AG04449 (cell line): ENCODE data around the gene OR2M4.

Source experiments
- CTCF ChIA-PET: fragments of 350-600 bp; formaldehyde crosslinking; extraction: SDS; loops from one replicate; lab custom pipeline; 2021; ENCODE audit warnings: antibody characterized with exemption; lab: Yijun Ruan, JAX
- POLR2A ChIA-PET: fragments of 400-600, 350-600 bp; formaldehyde crosslinking; extraction: SDS; loops from one replicate; lab custom pipeline; 2020; ENCODE audit warnings: antibody characterized with exemption, inconsistent platforms; lab: Yijun Ruan, JAX
- DNase-seq: peaks from one replicate; pipeline ENCODE4 v3.0.0-alpha.2; 2010; ENCODE audit warnings: low read depth, low spot score
- H3K4me3 ChIP-seq: 2 replicates; pipeline ENCODE4 v1.5.1; 2011; ENCODE audit warnings: low read depth, mild to moderate bottlenecking, control low read depth, low read length
- CTCF ChIP-seq: IDR thresholded peaks from one replicate; pipeline ENCODE4 v1.5.1; 2011; ENCODE audit warnings: mild to moderate bottlenecking, moderate library complexity, low read length, control low read depth, inconsistent platforms; ENCODE audit not compliant: insufficient read depth; ENCODE audit errors: missing control alignments

Gene OR2M4

GRCh38 chr1:248231117-248231516 is at the start of gene OR2M4:
Gene OR2M4, plus strand, starts transcription at chr1:248231417. Its CDS starts 7,512 bp downstream, at chr1:248238929.
- ChIA-PET CTCF (no interaction called here), POLR2A (no interaction called here)
- TF ChIP-seq CTCF = no peak
- no peak for DNase-seq
- no peak within 1 kb of the TSS for H3K4me3 ChIP-seq

- H3K4me3 ChIP-seq = no peak overlapping the region
- TF ChIP-seq CTCF = no peak
- CTCF ChIA-PET = no interaction called here
- no peak for DNase-seq
- POLR2A ChIA-PET = no interaction called here
Measured at GRCh38 chr1:248183996-248184395, 47.2 kb upstream of the OR2M4 start.

- ChIA-PET POLR2A (no interaction called here), CTCF (no interaction called here)
- no peak overlapping the region for H3K4me3 ChIP-seq
- TF ChIP-seq CTCF = no peak
- DNase-seq = no peak
Measured at GRCh38 chr1:248187363-248187762, 43.9 kb upstream of the OR2M4 start.

GRCh38 chr1:248189026-248189425 is 42.2 kb upstream of the OR2M4 start:
- TF ChIP-seq CTCF = no peak
- no peak for DNase-seq
- ChIA-PET CTCF (no interaction called here), POLR2A (no interaction called here)
- H3K4me3 ChIP-seq = no peak overlapping the region

- TF ChIP-seq CTCF = no peak
- no peak overlapping the region for H3K4me3 ChIP-seq
- POLR2A ChIA-PET = no interaction called here
- no peak for DNase-seq
- CTCF ChIA-PET = no interaction called here
Measured at GRCh38 chr1:248194117-248194516, 37.1 kb upstream of the OR2M4 start.

- no peak for TF ChIP-seq CTCF
- POLR2A ChIA-PET = no interaction called here
Measured at GRCh38 chr1:248196965-248197364, 34.3 kb upstream of the OR2M4 start, which contains the start of gene OR2M3. Gene OR2M3, plus strand, starts transcription at chr1:248197265. Its CDS starts 5,803 bp downstream, at chr1:248203068.

More at GRCh38 chr1:248196965-248197364, 34.3 kb upstream of the OR2M4 start, which contains the start of gene OR2M3:
- DNase-seq = no peak
- H3K4me3 ChIP-seq = no peak within 1 kb of the TSS
- CTCF ChIA-PET = no interaction called here
